H1 (cell line): ENCODE measurements around the gene C2CD4D. TPM values are rescaled to one million over a fixed set of nuclear protein-coding genes. Genes with fewer than 3 reads are reported as not detected.

ENCODE experiments used
- HDAC6 ChIP-seq: IDR thresholded peaks from one replicate; pipeline ENCODE4 v1.7.1; 2012; ENCODE audit warnings: low read depth, mild to moderate bottlenecking, inconsistent platforms, low read length, moderate library complexity
- TAF1 ChIP-seq: IDR thresholded peaks from 2 replicates; pipeline ENCODE4 v1.6.1; 2011; ENCODE audit warnings: mild to moderate bottlenecking, low read depth, low read length
- polyA plus RNA-seq, 7 experiments: library from polyadenylated mRNA; depleted of rRNA in 3 of 7; stranded (reverse) in 5 of 7; unstranded in 2 of 7; fragments of >200 nt in 5 of 7; fragments of 200-250 nt in 2 of 7; gene quantifications; 1 replicate in 5 of 7; 2 replicates in 1 of 7; 4 replicates in 1 of 7; pipeline versions ENCODE4 v1.2.1 to v1.2.3, GENCODE V29; 2011 to 2013; ENCODE audit warnings: missing spikeins in 2 of 7, mixed read lengths in 2 of 7
- total RNA-seq: library from RNA; stranded (reverse); fragmentation: NEBNext Ultra II Directional; extraction: Animal tissue kit (Norgen Biotek cat#: 25700); gene quantifications from 2 replicates; pipeline ENCODE4 v1.2.1, GENCODE V29; 2021

C2CD4D gene
- total and polyA plus RNA-seq, 2 of the 8 experiments (the other 6 are each of a cell fraction or from before 2014, with no cell fraction given), result 0.41 to 0.71 TPM

DNA sequence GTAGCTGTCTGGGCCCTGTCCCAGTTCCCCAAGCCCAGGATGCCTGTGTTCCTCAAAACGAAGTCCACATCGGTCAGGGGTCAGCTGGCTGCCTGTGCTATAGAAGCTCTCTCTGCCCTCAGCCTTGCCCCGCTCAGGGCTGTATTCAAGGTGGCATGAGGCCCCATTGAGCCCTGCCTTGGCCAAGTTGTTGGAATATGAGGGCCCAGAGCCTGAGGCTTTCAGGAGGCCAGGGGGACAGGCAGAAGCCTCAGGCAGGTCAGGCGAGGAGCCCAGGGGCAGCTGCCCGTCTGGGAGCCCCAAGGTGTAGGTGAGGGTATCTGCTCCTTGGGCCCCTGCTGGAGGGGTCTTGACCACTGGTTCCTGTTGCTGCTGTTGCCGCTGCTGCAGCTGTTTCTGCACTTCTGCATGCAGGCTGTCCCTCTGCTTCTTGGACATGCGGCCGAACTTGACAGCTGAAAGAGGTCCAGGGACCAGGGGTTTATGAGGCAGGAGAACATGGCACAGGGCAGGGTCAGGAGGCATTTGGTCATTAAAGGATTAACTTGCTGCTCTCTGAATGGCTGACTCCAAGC lies 24.6 kb downstream of the C2CD4D start (continued):
- TF ChIP-seq TAF1 (no peak), HDAC6 (no peak)
